Coronary artery (tissue), 2 donors: ENCODE data around the gene COPB1.

Source experiments
- DNase-seq: peaks from one replicate; pipeline ENCODE4 v3.0.0-alpha.2; 2017; ENCODE audit warnings: low spot score
- H3K27ac ChIP-seq, 2 donors: fragments of 200-600 bp; sonication (generic); one replicate each; pipeline ENCODE4 v1.5.1; 2016 to 2019
- H3K4me3 ChIP-seq: fragments of 200-600 bp; sonication (generic); 2 replicates; pipeline ENCODE4 v1.5.1; 2016; ENCODE audit warnings: mild to moderate bottlenecking, moderate library complexity
- TF ChIP-seq, protein P1 (sequence below): fragments of 200-600 bp; sonication (generic); IDR thresholded peaks from one replicate; pipeline ENCODE4 v1.5.1; 2019; ENCODE audit warnings: antibody characterized with exemption

COPB1 gene

DNA sequence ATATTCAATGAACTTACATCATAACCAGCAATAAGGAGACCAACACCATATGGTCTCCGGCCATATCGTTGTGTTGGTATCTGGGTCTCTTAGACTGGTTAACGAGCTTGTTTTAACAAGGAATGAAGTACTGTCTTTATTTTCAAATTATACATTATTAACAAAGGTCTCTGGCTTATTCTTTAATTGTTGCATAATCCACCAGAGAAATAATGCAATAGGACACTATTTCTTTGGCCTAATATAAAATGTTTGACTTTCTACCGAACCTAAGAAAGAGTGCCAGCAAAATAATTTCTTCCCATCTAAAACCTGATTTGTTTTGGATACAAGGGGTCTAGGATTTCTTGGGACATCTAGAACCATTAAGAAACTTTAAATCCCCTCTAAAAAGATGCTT lies 14.2 kb upstream of the COPB1 start:
- TF ChIP-seq, protein P1, sequence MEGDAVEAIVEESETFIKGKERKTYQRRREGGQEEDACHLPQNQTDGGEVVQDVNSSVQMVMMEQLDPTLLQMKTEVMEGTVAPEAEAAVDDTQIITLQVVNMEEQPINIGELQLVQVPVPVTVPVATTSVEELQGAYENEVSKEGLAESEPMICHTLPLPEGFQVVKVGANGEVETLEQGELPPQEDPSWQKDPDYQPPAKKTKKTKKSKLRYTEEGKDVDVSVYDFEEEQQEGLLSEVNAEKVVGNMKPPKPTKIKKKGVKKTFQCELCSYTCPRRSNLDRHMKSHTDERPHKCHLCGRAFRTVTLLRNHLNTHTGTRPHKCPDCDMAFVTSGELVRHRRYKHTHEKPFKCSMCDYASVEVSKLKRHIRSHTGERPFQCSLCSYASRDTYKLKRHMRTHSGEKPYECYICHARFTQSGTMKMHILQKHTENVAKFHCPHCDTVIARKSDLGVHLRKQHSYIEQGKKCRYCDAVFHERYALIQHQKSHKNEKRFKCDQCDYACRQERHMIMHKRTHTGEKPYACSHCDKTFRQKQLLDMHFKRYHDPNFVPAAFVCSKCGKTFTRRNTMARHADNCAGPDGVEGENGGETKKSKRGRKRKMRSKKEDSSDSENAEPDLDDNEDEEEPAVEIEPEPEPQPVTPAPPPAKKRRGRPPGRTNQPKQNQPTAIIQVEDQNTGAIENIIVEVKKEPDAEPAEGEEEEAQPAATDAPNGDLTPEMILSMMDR, result no peak
- no peak overlapping the region for H3K4me3 ChIP-seq
- no peak overlapping the region for H3K27ac ChIP-seq
- no peak for DNase-seq

DNA sequence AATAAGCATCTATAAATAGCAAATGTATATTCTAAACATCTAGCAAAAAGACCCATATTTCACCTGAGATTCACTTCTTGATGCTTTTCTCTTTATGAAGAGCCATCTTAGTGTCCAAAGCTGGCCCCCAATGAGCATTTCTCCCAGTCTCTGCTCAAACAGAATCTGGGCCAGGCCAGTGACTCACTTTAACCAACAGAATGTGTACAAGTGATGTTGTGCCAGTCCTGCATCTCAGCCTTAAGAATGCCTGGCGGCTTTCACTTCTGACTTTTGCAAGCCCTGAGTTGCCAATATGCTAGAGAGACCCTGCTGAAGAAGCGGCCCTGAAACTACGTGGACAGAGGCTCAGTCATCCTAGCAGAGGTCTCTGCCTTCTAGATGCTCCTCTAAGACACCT lies 6.9 kb upstream of the COPB1 start:
- Histone ChIP-seq H3K4me3 (no peak overlapping the region), H3K27ac (no peak overlapping the region)
- DNase-seq, result no peak
- TF ChIP-seq, protein P1, result no peak

DNA sequence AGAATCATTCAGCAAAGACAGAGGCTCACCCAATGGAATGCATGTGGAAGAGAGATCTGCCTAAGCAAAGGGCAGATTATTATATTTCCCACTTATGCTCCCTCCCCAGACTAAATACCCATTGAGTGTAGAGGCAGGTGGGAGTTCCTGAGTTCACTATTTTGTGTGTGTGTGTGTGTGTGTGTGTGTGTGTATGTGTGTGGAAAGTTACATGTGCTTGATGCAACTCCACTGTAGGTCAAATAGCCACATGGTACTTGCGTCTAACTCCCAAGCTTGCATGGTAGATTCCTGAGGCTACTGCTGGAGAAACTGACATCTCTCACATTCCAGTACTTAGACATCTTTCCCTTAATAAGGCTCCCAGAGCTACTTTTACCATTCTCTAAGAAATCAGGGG lies 3.4 kb upstream of the COPB1 start:
- TF ChIP-seq, protein P1, result no peak
- Histone ChIP-seq H3K4me3 (no peak overlapping the region), H3K27ac (no peak overlapping the region)
- DNase-seq, result no peak

DNA sequence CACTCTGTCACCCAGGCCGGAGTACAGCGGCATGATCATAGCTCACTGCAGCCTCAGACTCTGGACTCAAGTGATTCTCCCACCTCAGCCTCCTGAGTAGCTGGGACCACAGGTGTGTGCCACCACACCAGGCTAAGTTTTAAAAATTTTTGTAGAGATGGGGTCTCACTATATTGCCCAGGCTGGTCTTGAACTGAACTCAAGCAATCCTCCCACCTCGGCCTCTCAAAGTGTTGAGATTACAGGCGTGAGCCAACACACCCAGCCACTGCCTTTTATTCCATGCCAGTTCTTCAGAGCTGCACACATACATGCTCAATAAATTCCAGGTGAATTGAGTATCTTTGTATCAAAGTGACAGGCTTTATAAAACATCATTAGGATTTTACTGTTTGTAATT lies 2.4 kb upstream of the COPB1 start:
- no peak for DNase-seq
- Histone ChIP-seq H3K4me3 (no peak overlapping the region), H3K27ac (no peak overlapping the region)
- TF ChIP-seq, protein P1, result no peak

DNA sequence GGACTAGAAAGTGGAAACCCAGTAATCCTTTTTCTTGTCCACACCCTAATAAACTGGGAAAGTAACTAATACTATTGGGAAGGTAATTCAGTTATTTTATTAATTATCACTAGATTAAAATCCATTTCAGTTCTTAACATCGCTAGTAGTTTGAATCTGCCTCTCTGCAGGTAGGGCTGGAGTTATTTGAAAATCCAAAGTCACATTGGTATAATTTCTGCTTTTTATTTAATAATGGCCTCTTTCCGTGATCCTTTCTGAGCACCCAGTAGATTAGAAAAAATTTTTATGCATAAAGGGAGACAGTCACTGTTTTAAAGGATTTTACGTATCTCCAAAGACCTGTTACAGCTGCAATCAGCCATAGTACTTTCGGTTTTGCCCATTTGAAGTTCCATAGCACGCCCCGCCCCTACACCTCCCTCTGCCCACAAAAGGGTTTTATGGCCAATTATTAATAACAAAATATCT lies 605 bp upstream of the COPB1 start:
- peak overlapping the region; percentile 89 for H3K4me3 ChIP-seq
- no peak for DNase-seq
- H3K27ac ChIP-seq, result peak overlapping the region; percentile 90 to 91
- TF ChIP-seq, protein P1, result no peak

DNA sequence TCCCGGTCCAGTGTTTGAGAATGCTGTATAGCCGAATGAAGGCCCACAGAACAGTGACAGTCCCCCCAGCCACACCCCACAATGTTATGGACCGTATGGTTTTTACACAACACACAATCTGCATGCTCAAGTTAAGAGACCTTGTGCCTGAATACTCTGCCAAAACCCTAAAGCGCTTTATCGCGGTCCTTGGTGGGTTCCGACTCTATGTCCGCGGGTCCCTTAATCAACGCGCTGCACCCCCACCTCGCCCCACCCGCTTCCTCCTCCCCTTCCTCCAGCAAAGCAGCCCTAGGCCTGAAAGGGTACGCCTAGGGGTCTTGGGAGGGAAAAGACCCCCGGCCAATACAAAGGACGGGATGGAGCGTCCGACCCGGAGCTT lies 442 bp downstream of the COPB1 start:
- TF ChIP-seq, protein P1, result no peak
- peak overlapping the region; percentile 89 for H3K4me3 ChIP-seq
- H3K27ac ChIP-seq, result peak overlapping the region; percentile 90 to 91
- DNase-seq, result no peak

DNA sequence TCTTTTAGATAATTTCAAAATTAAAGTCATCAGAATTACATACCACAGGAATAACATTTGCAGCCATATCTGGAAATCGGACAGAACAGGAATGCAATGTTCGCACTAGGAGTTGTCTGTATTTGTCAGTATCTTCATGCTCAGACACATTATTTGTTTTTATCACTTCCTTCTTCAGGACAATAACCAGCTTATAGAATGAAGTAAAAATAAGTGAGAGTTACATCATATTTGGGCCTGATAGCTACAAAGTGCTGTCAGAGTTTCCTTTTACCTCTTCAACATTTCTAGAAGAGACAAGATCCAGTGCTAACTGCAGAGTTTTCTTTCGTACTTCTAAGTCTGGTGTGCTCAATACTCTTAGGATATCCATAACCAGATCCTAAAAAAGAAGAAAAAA lies 18.9 kb downstream of the COPB1 start:
- Histone ChIP-seq H3K4me3 (no peak overlapping the region), H3K27ac (no peak overlapping the region)
- TF ChIP-seq, protein P1, result no peak
- DNase-seq, result no peak
